BE2C (cell line): ENCODE data around the gene CPEB4.

Experiments used
- DNase-seq: peaks from one replicate; pipeline ENCODE4 v3.0.0-alpha.2; 2020
- H3K27me3 ChIP-seq: fragments of 250-450 bp; sonication (Bioruptor Pico); 2 replicates; pipeline ENCODE4 v1.5.1; 2020; ENCODE audit warnings: mild to moderate bottlenecking
- H3K36me3 ChIP-seq: fragments of 250-450 bp; sonication (Bioruptor Pico); 2 replicates; pipeline ENCODE4 v1.5.1; 2020; ENCODE audit warnings: mild to moderate bottlenecking
- H3K4me1 ChIP-seq: fragments of 250-450 bp; sonication (Bioruptor Pico); 2 replicates; pipeline ENCODE4 v1.5.1; 2020
- H3K4me3 ChIP-seq: 2 replicates; pipeline ENCODE4 v1.5.1; 2011; ENCODE audit warnings: low read depth, low read length
- H3K9me3 ChIP-seq: fragments of 250-450 bp; sonication (Bioruptor Pico); 2 replicates; pipeline ENCODE4 v1.5.1; 2020
- CTCF ChIP-seq: IDR thresholded peaks from 2 replicates; pipeline ENCODE4 v1.5.1; 2012; ENCODE audit warnings: mild to moderate bottlenecking, low read depth, low read length

Gene CPEB4

GRCh38 chr5:173872957-173873305 lies 15.2 kb upstream of the CPEB4 start:
- H3K36me3 ChIP-seq, result no peaks in the 10 kb centered on the region
- no peak for DNase-seq
- H3K9me3 ChIP-seq, result no peaks in the 10 kb centered on the region
- no peak for TF ChIP-seq CTCF
- no peaks in the 10 kb centered on the region for H3K27me3 ChIP-seq
- no peaks in the 10 kb centered on the region; the same call in 1 of the 2 replicates for H3K4me1 ChIP-seq
- H3K4me3 ChIP-seq, result no peak overlapping the region

GRCh38 chr5:173873306-173873922 lies 14.7 kb upstream of the CPEB4 start:
- TF ChIP-seq CTCF, result no peak
- H3K4me3 ChIP-seq, result no peak overlapping the region
- no peaks in the 10 kb centered on the region for H3K9me3 ChIP-seq
- H3K4me1 ChIP-seq, result no peaks in the 10 kb centered on the region; the same call in 1 of the 2 replicates
- no peak for DNase-seq
- H3K36me3 ChIP-seq, result no peaks in the 10 kb centered on the region
- no peaks in the 10 kb centered on the region for H3K27me3 ChIP-seq

- no peak for DNase-seq
- Histone ChIP-seq H3K4me3 (no peak overlapping the region), H3K9me3 (no peaks in the 10 kb centered on the region), H3K36me3 (no peaks in the 10 kb centered on the region), H3K4me1 (peaks cover 9% of the 10 kb centered on the region), H3K27me3 (no peaks in the 10 kb centered on the region)
- TF ChIP-seq CTCF, result no peak
Observed at GRCh38 chr5:173875189-173875588, 13.0 kb upstream of the CPEB4 start.

GRCh38 chr5:173878224-173878967 lies 9.8 kb upstream of the CPEB4 start:
- Histone ChIP-seq H3K9me3 (no peaks in the 10 kb centered on the region), H3K36me3 (no peaks in the 10 kb centered on the region), H3K4me3 (no peak overlapping the region), H3K4me1 (peaks cover 9% of the 10 kb centered on the region), H3K27me3 (no peaks in the 10 kb centered on the region)
- DNase-seq, result no peak
- no peak for TF ChIP-seq CTCF

GRCh38 chr5:173880306-173880985 lies 7.7 kb upstream of the CPEB4 start:
- no peak for DNase-seq
- H3K27me3 ChIP-seq, result no peaks in the 10 kb centered on the region
- H3K4me1 ChIP-seq, result peaks cover 9% of the 10 kb centered on the region
- no peak for TF ChIP-seq CTCF
- no peaks in the 10 kb centered on the region for H3K9me3 ChIP-seq
- no peak overlapping the region for H3K4me3 ChIP-seq
- H3K36me3 ChIP-seq, result no peaks in the 10 kb centered on the region
